Keratinocyte (primary cell): Measurements from ENCODE around the gene GPR32.
"Not testable (repeated sequence)": the region's sequence is repeated elsewhere in the genome, so short reads cannot be mapped to it uniquely, and the experiment has no call there.

Experiments used
- EZH2 ChIP-seq: IDR thresholded peaks from one replicate; pipeline ENCODE4 v1.6.1; 2012; ENCODE audit warnings: inconsistent platforms, mild to moderate bottlenecking, low read length, moderate library complexity
- TF ChIP-seq, protein P1 (sequence below), 3 experiments: IDR thresholded peaks in 1 of 3; conservative IDR thresholded peaks in 1 of 3; optimal IDR thresholded peaks in 1 of 3; 2 replicates in 2 of 3; 3 replicates in 1 of 3; pipeline versions ENCODE3 to v1.5.1; 2011; ENCODE audit warnings: low read length in 3 of 3, mild to moderate bottlenecking in 3 of 3, moderate library complexity in 2 of 3, control low read depth in 1 of 3, inconsistent platforms in 1 of 3; ENCODE audit not compliant: insufficient read depth in 2 of 3; ENCODE audit errors: extremely low read depth in 1 of 3

DNA sequence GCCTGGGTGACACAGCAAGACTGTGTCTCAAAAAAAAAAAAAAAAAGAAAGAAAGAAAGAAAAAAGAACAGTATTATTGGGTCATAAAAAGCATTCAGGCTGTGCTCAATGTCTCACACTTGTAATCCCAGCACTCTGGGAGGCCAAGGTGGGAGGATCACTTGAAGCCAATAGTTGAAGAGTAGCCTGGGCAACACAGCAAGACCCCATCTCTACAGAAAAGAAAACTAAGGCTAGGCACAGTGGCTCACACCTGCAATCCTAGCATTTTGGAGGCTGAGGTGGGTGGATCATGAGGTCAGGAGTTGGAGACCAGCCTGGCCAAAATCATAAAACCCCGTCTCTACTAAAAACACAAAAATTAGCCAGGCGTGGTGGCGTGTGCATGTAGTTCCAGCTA lies 12.6 kb upstream of the GPR32 start:
- TF ChIP-seq, protein P1, sequence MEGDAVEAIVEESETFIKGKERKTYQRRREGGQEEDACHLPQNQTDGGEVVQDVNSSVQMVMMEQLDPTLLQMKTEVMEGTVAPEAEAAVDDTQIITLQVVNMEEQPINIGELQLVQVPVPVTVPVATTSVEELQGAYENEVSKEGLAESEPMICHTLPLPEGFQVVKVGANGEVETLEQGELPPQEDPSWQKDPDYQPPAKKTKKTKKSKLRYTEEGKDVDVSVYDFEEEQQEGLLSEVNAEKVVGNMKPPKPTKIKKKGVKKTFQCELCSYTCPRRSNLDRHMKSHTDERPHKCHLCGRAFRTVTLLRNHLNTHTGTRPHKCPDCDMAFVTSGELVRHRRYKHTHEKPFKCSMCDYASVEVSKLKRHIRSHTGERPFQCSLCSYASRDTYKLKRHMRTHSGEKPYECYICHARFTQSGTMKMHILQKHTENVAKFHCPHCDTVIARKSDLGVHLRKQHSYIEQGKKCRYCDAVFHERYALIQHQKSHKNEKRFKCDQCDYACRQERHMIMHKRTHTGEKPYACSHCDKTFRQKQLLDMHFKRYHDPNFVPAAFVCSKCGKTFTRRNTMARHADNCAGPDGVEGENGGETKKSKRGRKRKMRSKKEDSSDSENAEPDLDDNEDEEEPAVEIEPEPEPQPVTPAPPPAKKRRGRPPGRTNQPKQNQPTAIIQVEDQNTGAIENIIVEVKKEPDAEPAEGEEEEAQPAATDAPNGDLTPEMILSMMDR (optimal IDR thresholded peaks at IDR 0.05 in 1 of 3, IDR thresholded peaks at IDR 0.05 in 1 of 3, conservative IDR thresholded peaks at IDR 0.05 in 1 of 3; ENCODE audit: extremely low read depth in 1 of 3, insufficient read depth in 2 of 3, low read length in 3 of 3) = not testable (repeated sequence)
- TF ChIP-seq EZH2 = not testable (repeated sequence)
